ENCODE results near the gene NOLC1. TPM values are rescaled to one million over a fixed set of nuclear protein-coding genes. Genes with fewer than 3 reads are reported as not detected.

The NOLC1 gene
- total RNA-seq, 4 donors from 2014 or later: 52.9 to 66.5 (median 57.2) TPM

- peak within 1 kb of the TSS; percentile 78 to 96 for H3K4me3 ChIP-seq
- 0% methylated on average over 9 to 10 of the region's 64 CpGs for WGBS, 2 donors (ENCODE audit: low coverage in 1 of 2)
- H3K36me3 ChIP-seq: peaks cover 0 to 3% of the 10 kb centered on the region in 2 donors
- peaks cover 0 to 46% (median 16%) of the 10 kb centered on the region in 3 donors for H3K4me1 ChIP-seq
- peak within 1 kb of the TSS; percentile 64 to 93 (median 88) for H3K27ac ChIP-seq
- no peak for TF ChIP-seq EP300 (IDR thresholded peaks at IDR 0.05)
- peak; percentile 85 for TF ChIP-seq POLR2AphosphoS5 (IDR thresholded peaks at IDR 0.05)
- TF ChIP-seq CTCF (IDR thresholded peaks at IDR 0.05): peak in 3 of 4 experiments; percentile 90 to 93 (median 91)
- peak; percentile 67 to 78 for TF ChIP-seq POLR2A (IDR thresholded peaks at IDR 0.05)
- ATAC-seq: peak; percentile 99
- no peaks in the 10 kb centered on the region for H3K27me3 ChIP-seq
- H3K9me3 ChIP-seq: no peaks in the 10 kb centered on the region
Measured at GRCh38 chr10:102132563-102133372, 19.4 kb upstream of the NOLC1 start, which contains the start of gene PPRC1. PPRC1 (plus strand) TSS chr10:102133040; CDS start chr10:102133069, 29 bp downstream.

- peak; percentile 16 for ATAC-seq
- peaks cover 0 to 46% (median 16%) of the 10 kb centered on the region in 3 donors for H3K4me1 ChIP-seq
- WGBS, 2 donors (ENCODE audit: low coverage in 1 of 2): 0% methylated on average over 5 to 6 of the region's 48 CpGs
- no peak for TF ChIP-seq EP300 (IDR thresholded peaks at IDR 0.05)
- peak in 1 of 4 experiments; percentile 13 for TF ChIP-seq CTCF (IDR thresholded peaks at IDR 0.05)
- TF ChIP-seq POLR2A (IDR thresholded peaks at IDR 0.05): no peak
- TF ChIP-seq POLR2AphosphoS5 (IDR thresholded peaks at IDR 0.05): peak; percentile 51
- peaks cover 0 to 12% of the 10 kb centered on the region in 2 donors for H3K36me3 ChIP-seq
- peak overlapping the region; percentile 64 to 93 (median 88) for H3K27ac ChIP-seq
- H3K9me3 ChIP-seq: no peaks in the 10 kb centered on the region
- no peaks in the 10 kb centered on the region for H3K27me3 ChIP-seq
- H3K4me3 ChIP-seq: peak overlapping the region; percentile 78 to 96
Measured at GRCh38 chr10:102133373-102134195, 18.6 kb upstream of the NOLC1 start.

GRCh38 chr10:102134416-102134815, 17.8 kb upstream of the NOLC1 start:
- Histone ChIP-seq H3K36me3 (peaks cover 0 to 20% of the 10 kb centered on the region in 2 donors), H3K9me3 (no peaks in the 10 kb centered on the region), H3K27me3 (no peaks in the 10 kb centered on the region), H3K27ac (peak overlapping the region in 3 of 4 donors; percentile 88 to 93 (median 89)), H3K4me1 (peaks cover 0 to 46% (median 16%) of the 10 kb centered on the region in 3 donors), H3K4me3 (peak overlapping the region in 1 of 2 donors; percentile 96)
- no peak for TF ChIP-seq POLR2AphosphoS5 (IDR thresholded peaks at IDR 0.05)
- TF ChIP-seq EP300 (IDR thresholded peaks at IDR 0.05): no peak
- no peak for TF ChIP-seq POLR2A (IDR thresholded peaks at IDR 0.05)
- TF ChIP-seq CTCF (IDR thresholded peaks at IDR 0.05): no peak
- 67% methylated on average over 1 of the region's 2 CpGs; no CpG with 5 or more reads in 1 of the 2 donors for WGBS, 2 donors (ENCODE audit: low coverage in 1 of 2)
- ATAC-seq: no peak

GRCh38 chr10:102135956-102136526, 16.1 kb upstream of the NOLC1 start:
- no peaks in the 10 kb centered on the region for H3K9me3 ChIP-seq
- H3K4me1 ChIP-seq: peaks cover 0 to 46% (median 16%) of the 10 kb centered on the region in 3 donors
- no peak for ATAC-seq
- WGBS, 2 donors (ENCODE audit: low coverage in 1 of 2): 54 to 72% methylated on average over 4 to 5 of the region's 7 CpGs
- TF ChIP-seq CTCF (IDR thresholded peaks at IDR 0.05) (no peak), POLR2A (IDR thresholded peaks at IDR 0.05) (no peak), EP300 (IDR thresholded peaks at IDR 0.05) (no peak), POLR2AphosphoS5 (IDR thresholded peaks at IDR 0.05) (no peak)
- no peak overlapping the region for H3K27ac ChIP-seq
- H3K36me3 ChIP-seq: peaks cover 0 to 36% of the 10 kb centered on the region in 2 donors
- no peak overlapping the region for H3K4me3 ChIP-seq
- H3K27me3 ChIP-seq: no peaks in the 10 kb centered on the region

Measured in gastroesophageal sphincter (tissue), 4 donors.